GM18868 (cell line): ENCODE data around the gene HIPK4.
"Not testable (repeated sequence)": the region's sequence is repeated elsewhere in the genome, so short reads cannot be mapped to it uniquely, and the experiment has no call there.

Source experiments
- ATAC-seq: cut with Tn5 transposase; IDR thresholded peaks from one replicate; pipeline ENCODE4 v1.9.1; 2021; ENCODE audit warnings: mild to moderate bottlenecking, moderate library complexity; ENCODE audit not compliant: unreplicated experiment

The HIPK4 gene

GRCh38 chr19:40416918-40417642 lies 27.1 kb upstream of the HIPK4 start:
- ATAC-seq, result no peak

- ATAC-seq, result no peak
These were observed 25.8 kb upstream of the HIPK4 start for GRCh38 chr19:40415768-40416167.

- no peak for ATAC-seq
These were observed 24.9 kb upstream of the HIPK4 start for GRCh38 chr19:40414542-40415535.

GRCh38 chr19:40413291-40413845 lies 23.4 kb upstream of the HIPK4 start, which contains the start of gene PRX:
TSS of gene PRX (minus strand) at chr19:40413378. CDS start at chr19:40407932, 5,446 bp downstream.
- no peak for ATAC-seq

- ATAC-seq, result no peak
These were observed 22.9 kb upstream of the HIPK4 start for GRCh38 chr19:40412866-40413265.

- no peak for ATAC-seq
These were observed 22.0 kb upstream of the HIPK4 start for GRCh38 chr19:40411958-40412499.

GRCh38 chr19:40411125-40411842 lies 21.3 kb upstream of the HIPK4 start:
- ATAC-seq, result no peak

- no peak for ATAC-seq
These were observed 20.0 kb upstream of the HIPK4 start for GRCh38 chr19:40410030-40410389.

GRCh38 chr19:40408598-40408925 lies 18.6 kb upstream of the HIPK4 start:
- not testable (repeated sequence) for ATAC-seq

GRCh38 chr19:40407714-40408597 lies 18.0 kb upstream of the HIPK4 start:
- ATAC-seq, result no peak

GRCh38 chr19:40403262-40403984 lies 13.4 kb upstream of the HIPK4 start:
- ATAC-seq, result peak; percentile 70

GRCh38 chr19:40400559-40400958 lies 10.6 kb upstream of the HIPK4 start:
- ATAC-seq, result no peak

- ATAC-seq, result no peak
These were observed 8.6 kb upstream of the HIPK4 start for GRCh38 chr19:40398417-40399131.

GRCh38 chr19:40397568-40397906 lies 7.6 kb upstream of the HIPK4 start:
- ATAC-seq, result no peak

- no peak for ATAC-seq
These were observed 7.0 kb upstream of the HIPK4 start for GRCh38 chr19:40396886-40397567.

- no peak for ATAC-seq
These were observed 6.0 kb upstream of the HIPK4 start for GRCh38 chr19:40395956-40396355.

GRCh38 chr19:40394816-40395210 lies 4.8 kb upstream of the HIPK4 start:
- no peak for ATAC-seq
